A549 (cell line): Measurements from ENCODE around the gene RGS6. TPM values are rescaled to one million over a fixed set of nuclear protein-coding genes. Genes with fewer than 3 reads are reported as not detected.

Experiments used
- ATAC-seq, 2 experiments: fragments of 200-7000 bp in 1 of 2; fragments of >200 bp in 1 of 2; cut with Nextera tagmentation in 1 of 2; cut with Tn5 transposase in 1 of 2; 3 replicates each; pipeline versions ENCODE4 v1.8.0 to v1.9.1; 2018 to 2020; ENCODE audit warnings: mild to moderate bottlenecking in 1 of 2, moderate library complexity in 1 of 2
- CTCF ChIA-PET: fragments of 300-600 bp; sonication (Branson Sonifier 250); formaldehyde crosslinking; extraction: SDS; loops from one replicate; lab custom pipeline; 2021; ENCODE audit warnings: antibody characterized with exemption, inconsistent platforms; lab: Yijun Ruan, JAX
- POLR2A ChIA-PET: fragments of 350-600 bp; formaldehyde crosslinking; extraction: SDS; loops from one replicate; lab custom pipeline; 2021; ENCODE audit warnings: antibody characterized with exemption, inconsistent platforms; lab: Yijun Ruan, JAX
- DNase-seq, 2 experiments: peaks; one replicate each; pipeline versions ENCODE4 v3.0.0 to v3.0.0-alpha.2; 2011 to 2016; ENCODE audit warnings: low read depth in 1 of 2, low spot score in 1 of 2
- FAIRE-seq: peaks from 2 replicates; lab custom pipeline; 2011; peaks lifted over from hg19 to GRCh38; lab: Jason Lieb, UNC
- H3K27ac ChIP-seq, 2 experiments: fragments of >200 bp; sonication (Bioruptor Twin); formaldehyde crosslinking; 3 replicates each; pipeline ENCODE4 v1.5.1; 2016 to 2017
- H3K4me1 ChIP-seq: fragments of >200 bp; sonication (Bioruptor Twin); formaldehyde crosslinking; 3 replicates; pipeline ENCODE4 v1.6.1; 2016
- H3K4me2 ChIP-seq: fragments of >200 bp; sonication (Bioruptor Twin); formaldehyde crosslinking; 3 replicates; pipeline ENCODE4 v1.6.1; 2016
- H3K4me3 ChIP-seq: fragments of >200 bp; sonication (Bioruptor Twin); formaldehyde crosslinking; 3 replicates; pipeline ENCODE4 v1.5.1; 2016
- H3K9me3 ChIP-seq: fragments of >200 bp; sonication (Bioruptor Twin); formaldehyde crosslinking; 3 replicates; pipeline ENCODE4 v1.6.1; 2016
- CBX8 ChIP-seq: fragments of 200-600 bp; sonication (generic); IDR thresholded peaks from 2 replicates; pipeline ENCODE4 v1.6.1; 2016
- EP300 ChIP-seq, 2 experiments: fragments of >200 bp; sonication (Bioruptor Twin); formaldehyde crosslinking; IDR thresholded peaks; 2 replicates in 1 of 2; 3 replicates in 1 of 2; pipeline ENCODE4 v1.6.1; 2016 to 2017
- HDAC2 ChIP-seq: fragments of 200-600 bp; sonication (generic); IDR thresholded peaks from 2 replicates; pipeline ENCODE4 v1.6.1; 2016
- HEYL ChIP-seq: fragments of 250-450 bp; sonication (Bioruptor Pico); IDR thresholded peaks from 2 replicates; pipeline ENCODE4 v1.8.0; 2021; ENCODE audit warnings: mild to moderate bottlenecking, moderate library complexity
- HOXB13 ChIP-seq: fragments of 250-450 bp; sonication (Bioruptor Pico); IDR thresholded peaks from 2 replicates; pipeline ENCODE4 v1.5.0; 2020; ENCODE audit warnings: low read depth, mild to moderate bottlenecking, moderate library complexity
- KDM5A ChIP-seq: fragments of 200-600 bp; sonication (generic); IDR thresholded peaks from 2 replicates; pipeline ENCODE4 v1.6.1; 2016; ENCODE audit warnings: antibody characterized with exemption, mild to moderate bottlenecking
- MAX ChIP-seq: IDR thresholded peaks from 2 replicates; pipeline ENCODE4 v1.6.1; 2012
- MAZ ChIP-seq: fragments of 150-350 bp; IDR thresholded peaks from 2 replicates; pipeline ENCODE4 v1.6.1; 2014; ENCODE audit warnings: antibody characterized with exemption, low read depth, low read length, borderline replicate concordance
- NPAS2 ChIP-seq: fragments of 250-450 bp; sonication (Bioruptor Pico); IDR thresholded peaks from 2 replicates; pipeline ENCODE4 v1.8.0; 2022; ENCODE audit warnings: mild to moderate bottlenecking, moderate library complexity, borderline replicate concordance
- NR3C1 ChIP-seq: fragments of >200 bp; sonication (Bioruptor Twin); formaldehyde crosslinking; IDR thresholded peaks from 3 replicates; pipeline ENCODE4 v1.6.1; 2017
- POLR2A ChIP-seq: IDR thresholded peaks from 2 replicates; pipeline ENCODE4 v1.6.1; 2012; ENCODE audit warnings: mild to moderate bottlenecking, low read length
- POLR2AphosphoS2 ChIP-seq: conservative IDR thresholded peaks from 2 replicates; pipeline ENCODE4 v1.6.1; 2012; ENCODE audit warnings: low read length, improper control_type of control experiment, inconsistent platforms
- RNF2 ChIP-seq: fragments of 200-600 bp; sonication (generic); IDR thresholded peaks from 2 replicates; pipeline ENCODE4 v1.6.1; 2016; ENCODE audit warnings: low read depth, mild to moderate bottlenecking, antibody characterized with exemption, moderate library complexity, borderline replicate concordance
- SMC3 ChIP-seq: fragments of >200 bp; sonication (Bioruptor Twin); formaldehyde crosslinking; IDR thresholded peaks from 3 replicates; pipeline ENCODE4 v1.6.1; 2018; ENCODE audit warnings: inconsistent platforms
- TFCP2L1 ChIP-seq: fragments of 250-450 bp; sonication (Bioruptor Pico); IDR thresholded peaks from 2 replicates; pipeline ENCODE4 v1.5.0; 2021; ENCODE audit warnings: mild to moderate bottlenecking
- ZNF302 ChIP-seq: fragments of 250-450 bp; sonication (Bioruptor Pico); IDR thresholded peaks from 2 replicates; pipeline ENCODE4 v1.9.0; 2021; ENCODE audit warnings: inconsistent platforms, mild to moderate bottlenecking, moderate library complexity
- ZSCAN20 ChIP-seq: fragments of 250-450 bp; sonication (Bioruptor Pico); IDR thresholded peaks from 2 replicates; pipeline ENCODE4 v1.8.0; 2022; ENCODE audit warnings: mild to moderate bottlenecking, moderate library complexity
- WGBS: methylation state at CpG from one replicate; pipeline ENCODE4 v1.1.6; 2017; ENCODE audit errors: missing lambda C conversion rate; 5-methylcytosine and 5-hydroxymethylcytosine counted together
- polyA plus RNA-seq, 4 experiments: library from polyadenylated mRNA; depleted of rRNA in 3 of 4; stranded (reverse); fragments of >200 nt; fragmentation: RNase III in 1 of 4; extraction: RNeasy Plus Mini Kit Qiagen cat#74134 plus additional on column Dnase treatment in 1 of 4; gene quantifications; 2 replicates in 3 of 4; 3 replicates in 1 of 4; pipeline ENCODE4 v1.2.3, GENCODE V29; 2011 to 2017
- TF ChIP-seq, protein P1 (sequence below): fragments of 200-600 bp; sonication (generic); IDR thresholded peaks from 2 replicates; pipeline ENCODE4 v1.6.1; 2016; ENCODE audit warnings: antibody characterized with exemption, mild to moderate bottlenecking, moderate library complexity
- TF ChIP-seq, protein P2 (sequence below): fragments of 250-450 bp; sonication (Bioruptor Pico); IDR thresholded peaks from 2 replicates; pipeline ENCODE4 v1.5.0; 2020; ENCODE audit warnings: low read depth, mild to moderate bottlenecking, moderate library complexity
- TF ChIP-seq, protein P3 (sequence below): fragments of >200 bp; sonication (Bioruptor Twin); formaldehyde crosslinking; IDR thresholded peaks from 2 replicates; pipeline ENCODE4 v1.6.1; 2016

RGS6 gene
- polyA plus RNA-seq, 2 of the 4 experiments (the other 2 are of a cell fraction) = not detected

DNA sequence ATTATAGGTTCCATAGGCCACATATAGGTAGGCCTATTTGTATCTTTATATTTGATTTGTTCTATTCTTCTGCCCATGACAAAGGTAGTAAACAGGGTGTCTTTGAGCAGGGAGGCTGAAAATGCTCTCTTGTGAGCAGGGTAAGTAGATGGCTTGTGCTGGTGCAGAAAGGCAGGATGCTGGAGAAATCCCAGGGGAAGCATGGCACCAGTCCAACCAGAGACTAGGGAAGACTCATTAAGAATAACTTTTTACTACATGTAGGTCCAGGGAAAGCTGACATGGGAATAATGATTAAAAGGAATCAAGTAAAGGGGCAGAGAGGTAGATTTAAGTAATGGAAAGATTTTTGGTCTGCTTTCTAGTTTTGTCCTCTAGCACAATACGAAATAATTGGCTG lies 245.0 kb downstream of the RGS6 start (continued):
- TF ChIP-seq, protein P1, sequence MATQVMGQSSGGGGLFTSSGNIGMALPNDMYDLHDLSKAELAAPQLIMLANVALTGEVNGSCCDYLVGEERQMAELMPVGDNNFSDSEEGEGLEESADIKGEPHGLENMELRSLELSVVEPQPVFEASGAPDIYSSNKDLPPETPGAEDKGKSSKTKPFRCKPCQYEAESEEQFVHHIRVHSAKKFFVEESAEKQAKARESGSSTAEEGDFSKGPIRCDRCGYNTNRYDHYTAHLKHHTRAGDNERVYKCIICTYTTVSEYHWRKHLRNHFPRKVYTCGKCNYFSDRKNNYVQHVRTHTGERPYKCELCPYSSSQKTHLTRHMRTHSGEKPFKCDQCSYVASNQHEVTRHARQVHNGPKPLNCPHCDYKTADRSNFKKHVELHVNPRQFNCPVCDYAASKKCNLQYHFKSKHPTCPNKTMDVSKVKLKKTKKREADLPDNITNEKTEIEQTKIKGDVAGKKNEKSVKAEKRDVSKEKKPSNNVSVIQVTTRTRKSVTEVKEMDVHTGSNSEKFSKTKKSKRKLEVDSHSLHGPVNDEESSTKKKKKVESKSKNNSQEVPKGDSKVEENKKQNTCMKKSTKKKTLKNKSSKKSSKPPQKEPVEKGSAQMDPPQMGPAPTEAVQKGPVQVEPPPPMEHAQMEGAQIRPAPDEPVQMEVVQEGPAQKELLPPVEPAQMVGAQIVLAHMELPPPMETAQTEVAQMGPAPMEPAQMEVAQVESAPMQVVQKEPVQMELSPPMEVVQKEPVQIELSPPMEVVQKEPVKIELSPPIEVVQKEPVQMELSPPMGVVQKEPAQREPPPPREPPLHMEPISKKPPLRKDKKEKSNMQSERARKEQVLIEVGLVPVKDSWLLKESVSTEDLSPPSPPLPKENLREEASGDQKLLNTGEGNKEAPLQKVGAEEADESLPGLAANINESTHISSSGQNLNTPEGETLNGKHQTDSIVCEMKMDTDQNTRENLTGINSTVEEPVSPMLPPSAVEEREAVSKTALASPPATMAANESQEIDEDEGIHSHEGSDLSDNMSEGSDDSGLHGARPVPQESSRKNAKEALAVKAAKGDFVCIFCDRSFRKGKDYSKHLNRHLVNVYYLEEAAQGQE = no peak
- TF ChIP-seq EP300 (IDR thresholded peaks at IDR 0.05) (no peak), TFCP2L1 (CRISPR knock-in tag) (no peak), HOXB13 (no peak), MAX (no peak), NR3C1 (no peak), KDM5A (no peak)
- TF ChIP-seq, all 56 proteins: peak for 0

DNA sequence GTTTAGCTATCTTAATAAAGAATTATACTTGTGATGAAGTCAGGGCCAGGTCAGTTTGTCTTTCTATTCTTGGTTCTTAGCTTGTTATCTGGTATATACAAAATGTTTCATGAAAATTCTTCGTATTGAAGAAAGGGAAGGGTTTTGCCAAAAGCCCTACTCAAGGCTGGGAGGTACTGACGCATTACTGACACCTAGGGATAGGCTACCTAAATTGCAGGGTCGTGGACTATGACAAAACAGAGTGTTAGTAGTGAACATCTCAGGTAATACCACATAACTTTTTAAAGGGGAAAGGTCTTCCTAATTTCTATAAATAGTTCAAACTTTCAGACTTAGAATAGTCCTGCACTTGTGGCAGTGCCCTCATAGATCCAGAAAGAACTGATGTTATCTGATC lies 246.3 kb downstream of the RGS6 start:
- Histone ChIP-seq H3K9me3 (no peaks in the 10 kb centered on the region), H3K4me2 (no peak overlapping the region)
- ChIA-PET POLR2A (no interaction called here), CTCF (interaction anchor here (0.6 kb wide), 1 partner anchor 71 kb away, joined by 3 read pairs; no protein-coding TSS in a partner anchor)
- WGBS = 1% methylated on average over 3 of the region's 3 CpGs
- no peak for FAIRE-seq
- TF ChIP-seq ZNF302 (CRISPR knock-in tag) = no peak
- TF ChIP-seq POLR2A = no peak
- TF ChIP-seq CBX8 = no peak
- TF ChIP-seq, protein P2, sequence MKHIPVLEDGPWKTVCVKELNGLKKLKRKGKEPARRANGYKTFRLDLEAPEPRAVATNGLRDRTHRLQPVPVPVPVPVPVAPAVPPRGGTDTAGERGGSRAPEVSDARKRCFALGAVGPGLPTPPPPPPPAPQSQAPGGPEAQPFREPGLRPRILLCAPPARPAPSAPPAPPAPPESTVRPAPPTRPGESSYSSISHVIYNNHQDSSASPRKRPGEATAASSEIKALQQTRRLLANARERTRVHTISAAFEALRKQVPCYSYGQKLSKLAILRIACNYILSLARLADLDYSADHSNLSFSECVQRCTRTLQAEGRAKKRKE (CRISPR knock-in tag) = no peak
- TF ChIP-seq, all 56 proteins: peak for 0
- ATAC-seq (no peak), DNase-seq (no peak)
- H3K4me1 ChIP-seq = no peaks in the 10 kb centered on the region
- H3K4me3 ChIP-seq = no peak overlapping the region
- no peak overlapping the region for H3K27ac ChIP-seq

DNA sequence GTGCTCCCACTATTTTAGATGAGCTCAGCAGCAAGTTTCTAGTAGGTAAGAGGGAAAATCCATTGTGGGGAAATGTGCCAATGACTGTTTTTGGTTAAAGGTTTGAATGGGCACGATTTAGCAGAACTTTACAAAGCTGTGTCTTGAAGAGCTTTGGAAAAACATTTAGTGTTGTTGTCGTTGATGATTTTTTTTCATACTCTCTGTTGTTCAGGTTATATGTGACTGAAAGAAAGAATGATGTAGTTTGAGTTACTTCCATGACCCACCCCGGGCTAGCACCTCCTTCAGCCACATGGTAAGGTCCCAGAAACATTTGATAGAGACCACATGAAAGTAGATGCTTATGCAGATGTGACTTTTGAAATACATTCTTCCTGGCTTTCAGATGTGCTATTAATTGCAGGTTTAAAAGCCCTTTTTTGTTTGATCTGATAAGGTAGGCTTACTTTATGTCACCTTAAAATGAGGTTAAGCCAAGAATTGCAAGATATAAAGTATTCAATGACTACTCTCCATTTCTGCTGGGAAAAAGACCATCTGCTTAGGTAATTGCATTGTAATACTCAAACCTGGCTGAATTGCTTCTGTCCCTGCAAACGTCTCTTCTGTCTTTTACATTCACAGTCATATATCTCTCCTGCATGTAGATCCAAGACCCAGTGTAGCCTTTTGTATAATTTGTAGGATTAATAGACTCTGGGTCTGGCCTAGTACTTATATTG lies 250.6 kb downstream of the RGS6 start:
- H3K27ac ChIP-seq = no peak overlapping the region
- POLR2A ChIA-PET = no interaction called here
- no peak for ATAC-seq
- TF ChIP-seq EP300 (IDR thresholded peaks at IDR 0.05) (no peak), HEYL (CRISPR knock-in tag) (no peak)
- TF ChIP-seq, all 56 proteins: peak for 0
- WGBS = 0% methylated on average over 4 of the region's 4 CpGs
- CTCF ChIA-PET = no interaction called here
- no peaks in the 10 kb centered on the region for H3K9me3 ChIP-seq
- FAIRE-seq (no peak), DNase-seq (no peak)
- H3K4me2 ChIP-seq = no peak overlapping the region
- H3K4me3 ChIP-seq = no peak overlapping the region
- H3K4me1 ChIP-seq = no peaks in the 10 kb centered on the region

GRCh38 chr14:72183631-72184030 lies 251.4 kb downstream of the RGS6 start:
- H3K4me3 ChIP-seq = no peak overlapping the region
- TF ChIP-seq NPAS2 (CRISPR knock-in tag) (no peak), SMC3 (no peak), POLR2A (no peak), RNF2 (no peak), MAZ (no peak), HDAC2 (no peak), ZSCAN20 (CRISPR knock-in tag) (no peak), HEYL (CRISPR knock-in tag) (no peak), POLR2AphosphoS2 (no peak)
- TF ChIP-seq, protein P3, sequence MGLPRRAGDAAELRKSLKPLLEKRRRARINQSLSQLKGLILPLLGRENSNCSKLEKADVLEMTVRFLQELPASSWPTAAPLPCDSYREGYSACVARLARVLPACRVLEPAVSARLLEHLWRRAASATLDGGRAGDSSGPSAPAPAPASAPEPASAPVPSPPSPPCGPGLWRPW = no peak
- POLR2A ChIA-PET = no interaction called here
- no peak for ATAC-seq
- H3K4me1 ChIP-seq = no peaks in the 10 kb centered on the region
- DNase-seq = no peak
- FAIRE-seq = no peak
- no peaks in the 10 kb centered on the region for H3K9me3 ChIP-seq
- CTCF ChIA-PET = no interaction called here
- H3K27ac ChIP-seq = no peak overlapping the region
- no peak overlapping the region for H3K4me2 ChIP-seq
- 2% methylated on average over 2 of the region's 2 CpGs for WGBS
